Measurements from ENCODE around the gene KCND3. TPM values are rescaled to one million over a fixed set of nuclear protein-coding genes. Genes with fewer than 3 reads are reported as not detected.
A peak's percentile ranks its signal among the peaks of the same experiment; 100 is the strongest.

The KCND3 gene
- total and polyA plus RNA-seq, 2 of the 4 experiments (the other 2 are of a cell fraction) = under 0.01 to 0.03 TPM

DNA sequence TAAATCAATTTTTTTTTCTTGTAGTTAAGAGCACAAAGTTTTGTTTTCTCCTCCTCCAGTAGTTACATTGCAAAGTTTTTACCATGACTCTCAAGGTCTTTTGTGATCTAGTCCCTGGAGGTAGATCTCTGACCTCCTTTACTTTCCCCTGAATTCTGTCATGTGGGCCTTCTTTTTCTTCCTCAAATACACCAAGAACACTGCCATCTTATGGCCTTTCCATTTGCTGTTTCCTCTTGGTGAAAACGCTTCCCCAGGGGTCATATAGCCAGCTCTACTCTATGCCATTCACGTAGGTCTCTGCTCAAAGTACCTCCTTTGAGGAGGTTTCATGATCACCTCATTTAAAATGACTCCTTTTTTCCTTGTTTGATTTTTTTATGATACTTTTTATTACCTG lies 231.1 kb downstream of the KCND3 start:
- dilution Hi-C loops (cut with HindIII; ENCODE audit: low sequenced_read_pairs, unreplicated experiment) = loop anchor here (25.0 kb wide), 1 partner anchor 296 kb away; the partner anchor contains the start of gene C1orf162
- peaks cover 5% of the 10 kb centered on the region for H3K36me3 ChIP-seq (ENCODE audit: control insufficient read depth, insufficient read depth, low read length)
- no peak overlapping the region for H4K5ac ChIP-seq (ENCODE audit: low read depth, low read length)
- ChIA-PET POLR2A (ENCODE audit: unreplicated experiment) (no interaction called here), CTCF (no interaction called here)
- no peak overlapping the region for H2AK9ac ChIP-seq (replicated peaks; ENCODE audit: low read depth, low read length, poor library complexity)
- H2BK15ac ChIP-seq (ENCODE audit: low read depth, low read length) = no peak overlapping the region
- H3K9ac ChIP-seq (ENCODE audit: low read depth, low read length) = no peak overlapping the region
- intact Hi-C loops (cut with micrococcal nuclease) = loop anchor here (5.0 kb wide), 1 partner anchor 531 kb away; the partner anchor contains the start of gene CHI3L2
- no peaks in the 10 kb centered on the region for H4K20me1 ChIP-seq (ENCODE audit: insufficient read depth, low read length)
- no peak overlapping the region for H2BK120ac ChIP-seq (ENCODE audit: low read depth, low read length)
- no peak overlapping the region for H3K27ac ChIP-seq (ENCODE audit: insufficient read depth, low read length)
- no peak overlapping the region for H3K4me2 ChIP-seq (ENCODE audit: low read depth, low read length)
- BruUV-seq (replicated peaks) = no TSS peak
- no peak overlapping the region for H3K23ac ChIP-seq (ENCODE audit: low read depth, low read length)
- no peak overlapping the region for H2BK5ac ChIP-seq (ENCODE audit: low read depth, low read length, poor library complexity, severe bottlenecking)
- H2AFZ ChIP-seq (replicated peaks; ENCODE audit: low read length, poor library complexity) = no peak overlapping the region
- H3K4me3 ChIP-seq (ENCODE audit: insufficient read depth, low read depth, low read length) = no peak overlapping the region
- H2AK5ac ChIP-seq (ENCODE audit: low read depth, low read length) = no peak overlapping the region
- no peak overlapping the region for H3K18ac ChIP-seq (ENCODE audit: low read depth, low read length)
- WGBS, 2 experiments (ENCODE audit: extremely low coverage in 2 of 2, insufficient read length in 1 of 2) = no CpG with 5 or more reads among the region's 2 CpGs
- no peak for DNase-seq
- H3K14ac ChIP-seq (replicated peaks; ENCODE audit: low read depth, low read length) = no peak overlapping the region
- H3K9me1 ChIP-seq (ENCODE audit: insufficient read depth, low read length) = peaks cover 4% of the 10 kb centered on the region; the same call in 1 of the 2 replicates
- H3K4me1 ChIP-seq (ENCODE audit: control insufficient read depth, insufficient read depth, low read length) = peaks cover 8% of the 10 kb centered on the region
- ATAC-seq (ENCODE audit: low read depth) = no peak
- no peak overlapping the region for H2BK20ac ChIP-seq (ENCODE audit: low read depth, low read length)
- no peak for TF ChIP-seq RCOR1 (IDR thresholded peaks at IDR 0.05; ENCODE audit: insufficient replicate concordance, low read length)
- no peak for TF ChIP-seq MAZ (IDR thresholded peaks at IDR 0.05; ENCODE audit: borderline replicate concordance, low read depth, low read length)
- TF ChIP-seq CTCF (conservative IDR thresholded peaks at IDR 0.05; ENCODE audit: low read depth, low read length) = peak; percentile 29; the same call in 1 of the 2 replicates
- peak; percentile 30; the same call in 1 of the 2 replicates for TF ChIP-seq SMC3 (IDR thresholded peaks at IDR 0.05; ENCODE audit: low read depth, low read length)
- H3K27me3 ChIP-seq (ENCODE audit: control insufficient read depth, insufficient read depth, low read length) = no peaks in the 10 kb centered on the region
- H4K91ac ChIP-seq (ENCODE audit: insufficient read depth, low read depth, low read length) = no peak overlapping the region
- peaks cover 16 to 33% of the 10 kb centered on the region in 2 experiments for H3K79me1 ChIP-seq (ENCODE audit: low read depth in 1 of 2, low read length in 2 of 2)
- no peak overlapping the region for H4K8ac ChIP-seq (ENCODE audit: low read depth in 2 of 2, low read length in 2 of 2)
- no peaks in the 10 kb centered on the region for H3K9me3 ChIP-seq (ENCODE audit: control insufficient read depth, insufficient read depth, low read length)
- in situ Hi-C loops (cut with MboI; ENCODE audit: low sequenced_read_pairs) = no loop called here
- H3K4ac ChIP-seq (ENCODE audit: low read depth, low read length) = no peak overlapping the region
- H3K56ac ChIP-seq (ENCODE audit: extremely low read depth, insufficient read depth, low read length) = no peak overlapping the region

All from IMR-90 (cell line).